GM18858 (cell line): ENCODE data around the gene FTO.

Source experiments
- ATAC-seq: cut with Tn5 transposase; IDR thresholded peaks from one replicate; pipeline ENCODE4 v1.9.1; 2021; ENCODE audit not compliant: unreplicated experiment

FTO gene

GRCh38 chr16:54040975-54041374, 337.0 kb downstream of the FTO start:
- no peak for ATAC-seq

- ATAC-seq = no peak
These were observed 344.9 kb downstream of the FTO start for GRCh38 chr16:54048586-54049495.

GRCh38 chr16:54049591-54050458, 345.9 kb downstream of the FTO start:
- no peak for ATAC-seq

- ATAC-seq = no peak
These were observed 346.7 kb downstream of the FTO start for GRCh38 chr16:54050459-54051210.

GRCh38 chr16:54051821-54052220, 347.9 kb downstream of the FTO start:
- no peak for ATAC-seq

GRCh38 chr16:54052271-54052670, 348.3 kb downstream of the FTO start:
- ATAC-seq = no peak

- ATAC-seq = no peak
These were observed 350.2 kb downstream of the FTO start for GRCh38 chr16:54053891-54054820.

- ATAC-seq = no peak
These were observed 351.2 kb downstream of the FTO start for GRCh38 chr16:54055191-54055590.

GRCh38 chr16:54055864-54056263, 351.9 kb downstream of the FTO start:
- no peak for ATAC-seq

GRCh38 chr16:54056921-54057320, 353.0 kb downstream of the FTO start:
- ATAC-seq = no peak

GRCh38 chr16:54059319-54059718, 355.4 kb downstream of the FTO start:
- no peak for ATAC-seq

- no peak for ATAC-seq
These were observed 356.9 kb downstream of the FTO start for GRCh38 chr16:54060599-54061421.

GRCh38 chr16:54061454-54061853, 357.5 kb downstream of the FTO start:
- ATAC-seq = no peak

- ATAC-seq = no peak
These were observed 358.7 kb downstream of the FTO start for GRCh38 chr16:54062361-54063278.

GRCh38 chr16:54063279-54063773, 359.4 kb downstream of the FTO start:
- no peak for ATAC-seq

- ATAC-seq = no peak
These were observed 362.6 kb downstream of the FTO start for GRCh38 chr16:54066451-54067105.

- ATAC-seq = no peak
These were observed 363.5 kb downstream of the FTO start for GRCh38 chr16:54067322-54068065.
